Activated CD4-positive, alpha-beta T cell treated with anti-CD3 and anti-CD28 coated beads for 48 hours (primary cell): ENCODE measurements around the gene BNIP5.
"Not testable (repeated sequence)": the region's sequence is repeated elsewhere in the genome, so short reads cannot be mapped to it uniquely, and the experiment has no call there.

ENCODE experiments used
- DNase-seq: peaks from one replicate; pipeline ENCODE4 v3.0.0-alpha.2; 2020

Gene BNIP5

DNA sequence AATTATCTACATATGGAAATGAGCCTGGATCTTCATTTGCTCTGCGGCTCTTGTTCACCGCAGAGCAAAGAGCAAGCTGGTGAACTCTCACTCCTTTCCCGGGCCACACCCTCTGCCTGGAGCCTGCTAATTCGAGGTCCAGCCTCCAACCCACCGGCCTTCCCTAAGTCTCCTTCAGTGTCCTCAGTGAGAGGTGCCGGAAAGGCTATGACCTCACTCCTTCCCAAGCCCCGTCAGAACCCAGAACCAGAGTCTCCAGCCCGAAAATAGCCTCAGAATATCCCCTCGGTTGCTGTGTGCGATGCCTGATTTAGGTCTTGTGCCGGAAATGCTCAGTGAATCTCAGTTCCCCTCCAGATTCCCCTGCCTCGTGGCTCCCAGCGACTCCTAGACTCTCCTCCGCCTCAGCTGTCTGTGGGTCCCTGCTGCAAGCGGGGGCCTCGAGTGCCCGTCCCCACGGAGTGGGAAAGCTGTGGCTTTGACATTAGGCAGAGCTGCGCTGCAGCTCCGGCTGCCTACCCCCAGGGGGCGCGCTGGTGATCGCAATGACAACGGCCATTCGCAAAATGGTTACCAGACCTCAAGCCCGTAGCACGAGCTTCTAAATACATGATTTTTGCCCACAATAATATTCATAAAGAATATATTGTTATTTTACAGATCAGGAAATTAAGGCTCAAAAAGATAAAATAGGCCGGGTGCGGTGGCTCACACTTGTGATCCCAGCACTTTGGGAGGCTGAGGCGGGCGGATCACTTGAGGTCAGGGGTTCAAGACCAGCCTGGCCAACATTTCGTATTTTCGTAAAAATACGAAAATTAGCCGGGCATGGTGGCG, 4.1 kb upstream of the BNIP5 start:
- peak; percentile 82 for DNase-seq

DNA sequence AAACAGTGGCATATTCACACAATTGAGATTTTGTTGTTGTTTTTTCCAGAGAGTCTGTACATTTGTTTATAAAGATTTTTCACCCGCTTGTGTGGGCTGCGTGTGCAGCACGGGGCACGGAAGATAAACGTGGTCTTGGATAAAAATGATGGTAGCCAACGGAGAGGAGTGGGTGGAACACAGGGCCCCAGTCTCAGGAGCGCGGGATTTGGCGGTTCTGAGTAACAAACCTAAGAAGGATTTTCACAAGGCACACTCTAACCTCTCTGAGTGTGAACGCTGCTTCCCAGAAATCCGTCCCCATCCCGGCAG, 3.6 kb upstream of the BNIP5 start:
- DNase-seq = no peak

DNA sequence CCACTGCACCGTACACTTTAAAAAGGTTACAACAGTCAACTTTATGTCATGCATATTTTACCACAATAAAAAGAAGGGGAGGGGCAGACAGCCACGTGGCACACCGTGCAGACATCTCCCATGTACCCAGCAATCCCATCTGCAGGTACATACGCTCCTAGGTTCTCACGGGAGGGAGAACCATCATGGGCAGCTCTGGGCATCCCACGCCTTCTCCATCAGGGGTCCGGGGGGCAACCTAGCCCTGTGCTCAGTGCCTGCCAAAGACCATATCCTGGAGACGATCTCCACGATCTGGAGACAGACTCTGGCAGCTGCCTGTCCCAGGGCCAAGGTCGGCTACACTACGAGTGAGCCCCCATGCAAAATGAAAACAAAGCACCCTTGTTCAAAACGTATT, 2.5 kb upstream of the BNIP5 start:
- DNase-seq = no peak

DNA sequence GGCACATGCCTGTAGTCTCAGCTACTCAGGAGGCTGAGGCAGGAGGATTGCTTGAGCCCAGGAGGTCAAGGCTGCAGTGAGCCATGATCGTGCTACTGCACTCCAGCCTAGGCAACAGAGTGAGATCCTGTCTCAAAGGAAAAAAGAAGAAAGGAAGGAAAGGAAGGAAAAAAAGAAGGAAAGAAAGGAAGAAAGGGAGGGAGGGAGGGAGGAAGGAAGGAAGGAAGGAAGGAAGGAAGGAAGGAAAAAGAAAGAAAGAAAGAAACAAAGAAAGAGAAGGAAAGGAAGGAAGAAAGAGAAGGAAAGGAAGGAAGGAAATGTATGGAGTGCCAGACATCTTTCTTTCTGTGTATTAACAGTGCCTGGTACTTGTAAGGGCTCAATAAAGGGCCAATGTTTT, 1.5 kb upstream of the BNIP5 start:
- DNase-seq = not testable (repeated sequence)

DNA sequence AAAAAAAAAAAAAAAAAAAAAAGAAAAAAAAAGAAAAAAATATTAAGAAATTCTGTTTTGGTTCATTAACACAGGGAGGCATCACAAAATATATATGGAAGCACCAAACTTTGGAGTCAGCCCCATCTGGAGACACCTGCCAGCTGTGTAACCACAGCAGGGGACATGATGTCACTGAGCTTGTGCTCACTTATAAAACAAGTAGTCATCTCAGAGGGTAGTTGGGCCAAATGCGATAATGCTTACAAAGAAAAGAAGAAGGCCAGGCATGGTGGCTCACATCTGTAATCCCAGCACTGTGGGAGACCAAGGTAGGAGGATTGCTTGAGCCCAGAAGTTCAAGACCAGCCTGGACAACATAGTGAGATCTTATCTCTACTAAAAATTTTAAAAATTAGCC, 1.1 kb upstream of the BNIP5 start:
- no peak for DNase-seq

DNA sequence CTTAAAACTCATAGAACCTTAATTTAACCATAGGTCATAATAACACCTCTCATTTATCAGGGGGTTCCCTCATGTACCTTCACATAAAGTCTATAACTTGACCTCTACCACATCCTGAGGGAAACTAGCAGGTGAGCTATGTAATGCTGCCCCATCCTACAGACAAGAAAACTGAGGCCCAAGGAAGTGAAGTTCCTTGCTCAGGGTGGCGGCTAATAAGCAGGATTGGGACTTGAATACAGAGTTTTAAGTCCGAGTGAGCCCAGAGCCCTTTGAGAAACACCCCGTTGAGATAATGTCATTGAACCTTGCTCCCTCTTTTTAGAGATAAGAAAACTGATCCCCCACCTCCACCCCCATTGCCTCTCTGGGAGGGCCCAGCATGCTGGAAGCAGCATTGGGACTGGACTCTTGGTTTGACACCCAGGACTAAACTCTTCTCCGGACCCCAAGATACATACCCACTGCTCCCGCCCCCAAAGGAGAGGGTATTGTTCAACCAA, 429 bp downstream of the BNIP5 start:
- no peak for DNase-seq

DNA sequence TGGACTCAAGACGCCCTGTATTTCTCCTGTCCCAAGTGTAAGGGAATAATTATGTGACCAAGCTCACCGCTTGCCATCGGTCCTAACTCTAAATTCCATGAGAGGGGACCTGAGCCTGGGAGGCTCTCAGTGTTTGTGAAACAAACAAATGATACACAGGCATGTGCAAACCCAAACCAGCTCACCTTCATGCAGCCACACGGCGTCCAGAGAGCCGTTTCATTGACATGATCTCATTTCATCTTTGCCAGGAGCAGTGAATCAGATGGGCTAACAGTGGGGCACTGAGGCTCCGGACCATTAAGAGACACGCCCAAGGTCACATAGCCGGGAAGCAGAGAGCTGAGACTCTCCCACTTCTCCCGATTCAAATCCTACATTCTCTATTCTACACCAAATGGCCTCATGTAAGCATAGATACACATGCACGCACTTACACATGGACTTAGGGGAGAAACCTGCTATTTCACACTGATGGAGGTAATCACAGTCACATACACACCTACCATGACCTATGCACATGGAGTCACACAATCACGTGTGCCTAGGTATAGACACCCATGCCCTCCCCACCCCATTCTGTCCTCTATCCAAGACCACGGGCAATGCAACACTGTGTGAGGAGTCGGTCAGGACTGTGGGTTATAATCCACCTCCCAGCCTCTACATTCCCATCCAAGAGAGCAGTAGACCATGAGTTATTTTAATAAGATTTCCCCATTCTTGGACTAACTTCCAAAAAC, 1.1 kb downstream of the BNIP5 start:
- DNase-seq = no peak

DNA sequence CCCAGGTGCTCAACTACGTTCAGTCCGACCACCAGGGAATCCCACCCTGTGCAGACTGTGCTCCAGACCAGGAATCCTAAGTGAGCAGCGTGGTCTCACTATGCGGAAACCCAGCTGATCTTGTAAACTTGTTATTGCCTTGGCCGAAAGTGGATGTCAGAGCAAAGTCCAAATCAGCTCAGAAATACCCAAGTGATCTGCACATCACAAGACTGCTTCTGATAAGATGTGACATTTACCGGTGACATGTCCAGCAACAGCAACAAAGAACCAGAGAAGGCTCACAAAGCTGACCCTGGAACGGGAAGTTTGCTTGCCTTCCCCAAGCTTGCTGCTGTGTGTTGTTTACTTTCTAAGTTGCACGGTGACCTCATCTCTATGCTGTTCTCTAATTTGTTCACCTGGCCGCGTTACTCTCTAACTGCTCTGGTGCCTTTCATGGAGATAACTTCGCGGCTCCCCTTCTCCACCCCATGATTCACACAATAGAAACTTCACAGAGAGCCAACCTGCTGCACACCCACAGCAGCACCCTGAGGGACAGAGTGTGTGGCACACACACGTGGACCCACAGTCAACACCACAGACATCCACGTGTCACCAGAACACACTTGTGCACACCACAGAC, 1.7 kb downstream of the BNIP5 start:
- DNase-seq = no peak

DNA sequence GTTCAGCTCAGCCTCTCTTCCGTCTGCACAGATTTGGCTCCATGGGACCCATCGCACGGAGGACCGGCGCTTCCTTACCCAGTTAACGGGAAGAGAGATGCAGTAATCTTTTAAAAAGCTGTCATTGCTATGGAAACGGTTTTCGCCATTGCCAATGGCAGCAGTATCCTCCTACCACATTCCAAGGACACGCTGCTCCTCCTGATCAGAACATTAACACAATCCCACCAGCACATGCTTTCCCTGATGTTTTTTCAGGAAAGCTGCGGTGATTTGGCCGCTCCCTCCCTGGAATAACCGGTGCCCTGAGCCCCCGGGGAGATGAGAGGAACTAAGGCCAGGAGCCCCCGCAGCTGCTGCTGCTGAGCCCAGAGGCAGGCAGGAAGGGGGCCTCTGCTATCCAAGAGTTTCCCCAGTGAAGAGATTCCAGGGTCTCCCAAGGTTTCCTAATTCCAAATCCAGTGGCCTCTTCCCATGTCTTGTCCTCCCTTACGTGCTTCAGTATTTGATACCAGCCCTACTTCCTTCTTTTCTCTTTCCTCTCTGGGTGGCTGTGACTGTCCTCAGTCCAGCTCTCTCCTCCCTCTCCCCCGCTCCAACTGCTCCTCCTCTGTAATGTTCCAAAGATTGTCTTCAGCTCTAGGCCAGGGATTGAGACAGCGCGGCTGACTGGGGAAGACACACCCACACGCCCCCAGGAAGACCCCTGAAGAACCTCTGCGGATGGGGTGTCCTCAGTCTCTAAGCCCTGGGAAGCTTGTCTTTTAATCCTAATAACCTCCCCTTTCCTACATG, 2.6 kb downstream of the BNIP5 start:
- no peak for DNase-seq

DNA sequence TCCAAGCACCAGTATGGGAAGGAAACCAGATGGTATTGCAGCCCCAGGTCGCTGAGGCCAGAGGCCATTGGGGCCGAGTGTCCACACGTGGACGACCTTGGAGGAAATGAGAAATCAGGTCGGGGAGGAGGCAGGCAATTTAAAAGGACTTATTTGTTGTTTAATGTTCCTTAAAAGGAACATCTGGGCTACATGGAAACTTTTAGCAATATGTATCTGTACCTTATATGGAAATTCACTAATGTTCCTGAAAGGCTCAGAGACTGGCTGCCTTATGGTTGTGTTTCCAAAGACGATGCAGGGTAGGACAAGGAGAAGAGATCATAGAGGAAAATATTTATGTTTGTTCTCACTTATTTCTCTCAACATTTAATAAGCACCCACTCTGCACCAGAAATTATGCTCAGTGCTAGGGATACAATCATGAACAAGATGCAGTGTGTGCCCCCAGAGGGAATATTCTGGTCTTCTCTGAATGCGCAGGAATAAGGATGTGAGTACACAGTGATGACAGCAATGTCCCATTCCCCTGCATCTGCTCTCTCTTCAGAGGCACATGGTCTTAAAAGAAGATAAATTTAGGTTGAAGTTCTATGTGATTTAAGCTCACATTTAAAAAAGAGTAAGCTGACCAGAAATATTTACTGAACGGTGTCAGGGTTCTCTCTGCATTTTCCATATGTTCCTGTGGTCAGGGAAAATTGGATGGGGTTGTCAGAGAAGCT, 3.4 kb downstream of the BNIP5 start:
- DNase-seq = no peak

DNA sequence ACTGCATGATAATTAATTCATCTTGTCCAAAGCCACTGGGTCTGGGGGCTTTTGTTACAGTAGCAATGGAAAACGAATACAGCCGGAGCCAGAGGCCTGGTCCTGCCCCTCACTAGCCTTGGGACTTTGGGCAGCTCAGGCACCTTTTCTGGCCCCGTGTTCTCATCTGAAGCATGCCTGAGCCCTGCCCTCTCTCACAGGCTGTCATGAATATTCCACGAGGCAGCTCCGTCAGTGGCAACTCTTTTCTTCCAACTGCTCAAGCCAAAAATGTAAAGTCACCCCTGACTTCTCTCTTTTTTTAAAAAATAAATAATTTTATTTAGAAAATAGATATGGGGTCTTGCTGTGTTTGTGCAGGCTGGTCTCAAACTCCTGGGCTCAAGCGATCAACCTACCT, 5.3 kb downstream of the BNIP5 start:
- DNase-seq = no peak

DNA sequence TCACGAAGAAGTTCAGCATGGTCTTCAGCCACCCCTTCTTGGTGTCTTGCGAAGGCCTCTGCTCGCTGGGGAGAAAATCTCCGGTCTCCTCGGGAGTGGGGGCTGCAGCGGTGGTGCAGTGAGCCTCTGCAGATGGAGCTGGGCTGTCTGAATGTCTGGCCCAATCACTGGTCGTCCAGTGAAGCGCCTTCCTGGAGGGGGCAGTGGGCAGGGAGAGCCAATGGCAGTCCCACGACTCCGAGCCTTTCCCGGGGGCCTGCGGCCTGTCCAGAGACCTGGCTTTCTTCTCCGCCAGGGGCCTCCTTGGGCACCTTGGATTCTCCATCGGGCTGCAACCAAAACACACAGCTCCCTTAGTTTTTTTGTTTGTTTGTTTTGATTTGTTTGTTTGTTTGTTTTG, 6.3 kb downstream of the BNIP5 start:
- no peak for DNase-seq

DNA sequence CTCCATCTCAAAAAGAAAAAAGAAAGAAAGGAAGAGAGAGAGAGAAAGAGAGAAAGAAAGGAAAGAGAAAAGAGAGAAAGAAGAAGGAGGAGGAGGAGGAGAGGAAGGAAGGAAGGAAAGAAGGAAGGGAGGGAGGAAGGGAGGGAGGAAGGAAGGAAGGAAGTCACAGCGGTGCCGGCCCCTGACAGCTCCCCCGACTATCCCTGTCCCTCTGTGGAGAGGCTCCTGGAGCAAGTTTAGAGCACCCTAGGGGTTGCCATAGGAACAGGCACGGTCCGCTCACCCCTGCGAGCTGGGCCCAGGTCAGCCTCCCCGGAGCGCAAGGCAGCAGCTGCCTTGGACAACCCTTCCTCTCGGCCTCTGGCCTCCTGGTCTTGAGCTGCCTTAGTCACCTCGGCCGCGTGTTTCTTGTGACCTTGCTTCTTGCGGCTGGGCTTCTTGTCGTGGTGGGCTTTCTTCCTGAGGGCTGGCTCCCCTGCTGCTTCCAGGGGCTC, 6.8 kb downstream of the BNIP5 start:
- DNase-seq = no peak

DNA sequence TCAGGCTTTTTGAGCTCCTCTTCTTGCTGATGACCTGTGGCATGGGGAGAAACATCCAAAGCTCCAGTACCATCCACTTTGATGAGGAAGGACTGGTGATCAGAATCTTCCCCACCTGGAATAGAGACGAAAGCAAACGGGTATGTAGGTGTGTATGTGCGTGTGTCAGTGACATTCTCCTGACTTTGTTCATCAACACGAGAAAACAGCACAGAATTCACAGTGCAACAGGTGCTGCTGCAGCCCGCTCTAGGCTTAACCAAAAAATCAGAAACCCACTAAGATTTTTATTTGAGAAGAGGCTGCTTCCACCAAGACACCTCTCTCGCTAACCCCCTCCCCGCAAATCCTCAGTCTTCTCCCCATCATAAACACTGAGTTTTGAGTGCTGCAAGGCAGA, 8.1 kb downstream of the BNIP5 start:
- no peak for DNase-seq

DNA sequence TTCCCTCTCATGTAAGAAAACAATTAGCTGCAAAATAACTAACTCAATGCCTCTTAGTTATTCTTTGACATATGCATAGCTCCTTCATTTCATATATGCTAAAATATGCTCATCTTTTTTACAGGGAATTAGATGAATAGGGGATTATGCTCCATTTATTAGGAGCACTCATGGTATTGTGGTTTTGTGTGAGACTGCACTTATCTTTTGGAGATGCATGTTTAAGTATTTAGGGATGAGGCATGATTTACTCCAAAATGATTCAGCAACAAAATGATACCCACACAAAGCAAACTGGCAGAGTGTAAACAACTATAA, 8.8 kb downstream of the BNIP5 start:
- no peak for DNase-seq

DNA sequence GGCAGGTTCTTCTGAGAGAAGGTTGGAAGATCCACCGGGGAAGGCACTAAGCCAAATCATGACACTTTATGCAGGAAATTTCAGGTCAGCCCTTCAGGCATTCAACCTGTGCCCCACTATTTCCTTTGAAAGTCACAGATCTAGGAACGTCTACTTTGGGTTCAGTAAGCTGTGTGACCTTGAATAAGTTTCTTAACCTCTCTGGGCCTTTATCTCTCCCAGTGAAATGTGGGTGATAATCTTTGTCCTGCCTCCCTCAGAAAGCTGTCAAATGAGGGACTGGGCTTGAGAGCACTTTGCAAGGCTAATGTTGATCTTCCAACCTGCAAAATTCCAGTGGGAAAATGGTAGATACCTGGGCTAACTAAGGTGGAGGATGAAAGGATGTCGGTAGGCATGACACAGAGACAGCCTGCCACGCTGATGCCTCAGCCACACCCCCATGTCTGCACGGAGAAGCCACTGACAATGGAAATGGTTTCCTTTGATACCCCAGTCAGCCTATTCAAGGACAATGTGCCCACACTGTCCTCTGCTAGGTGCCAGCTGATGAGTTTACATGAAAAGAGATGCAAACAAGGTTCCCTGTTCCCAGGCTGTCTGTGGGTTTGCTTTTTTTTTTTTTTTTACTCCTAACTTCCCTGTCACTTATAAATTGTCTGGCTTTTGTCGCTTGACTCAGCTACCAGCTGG, 9.3 kb downstream of the BNIP5 start:
- no peak for DNase-seq

DNA sequence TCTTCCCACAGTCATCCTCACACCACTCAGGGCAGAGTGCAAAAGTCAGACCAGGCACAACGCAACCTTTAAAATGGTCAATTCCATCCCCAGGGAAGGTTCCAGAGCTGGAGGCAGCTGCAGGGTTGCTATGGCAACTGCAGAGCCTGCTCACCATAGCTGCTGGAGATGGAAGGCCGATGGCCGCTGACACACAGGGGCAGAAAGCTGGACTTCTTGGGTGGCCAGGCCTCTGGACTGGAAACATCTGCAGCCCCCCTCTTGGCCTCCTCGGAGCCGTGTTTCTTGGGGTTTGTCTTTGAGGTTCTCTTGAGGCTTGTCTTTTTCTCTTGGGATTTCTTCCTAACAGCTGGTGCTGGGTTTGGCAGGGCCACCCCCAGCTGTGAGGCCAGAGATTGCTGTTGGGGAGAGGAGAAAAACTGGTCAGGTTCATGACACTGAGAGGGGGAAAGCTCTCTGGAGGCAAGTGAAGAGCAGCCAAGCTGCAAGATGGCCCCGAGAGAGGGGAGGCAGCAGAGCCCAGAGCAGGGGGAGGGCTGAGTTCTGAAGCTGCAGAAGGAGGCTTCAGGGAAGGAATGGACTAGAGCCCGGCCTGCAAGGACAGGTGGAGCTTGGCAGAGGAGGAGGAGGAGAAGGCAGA, 10.2 kb downstream of the BNIP5 start:
- no peak for DNase-seq

DNA sequence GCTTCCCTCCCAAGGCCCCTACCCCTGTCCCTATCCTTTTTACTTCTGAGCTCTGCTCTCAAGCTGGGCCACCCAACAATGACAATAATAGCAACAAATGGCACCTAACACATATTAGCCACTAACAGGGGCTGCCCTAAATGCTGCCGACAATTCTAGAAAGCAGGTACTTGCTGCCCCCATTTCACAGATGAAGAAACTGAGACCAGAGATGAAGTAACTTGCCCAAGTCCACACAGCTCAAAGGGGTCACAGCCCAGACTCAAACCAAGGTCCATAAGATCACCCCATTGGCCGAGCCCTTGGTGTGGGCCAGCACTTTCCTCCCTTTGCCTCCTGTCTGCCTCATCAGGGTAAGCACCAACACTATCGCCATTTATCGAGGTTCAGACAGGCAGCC, 12.0 kb downstream of the BNIP5 start:
- DNase-seq = no peak

DNA sequence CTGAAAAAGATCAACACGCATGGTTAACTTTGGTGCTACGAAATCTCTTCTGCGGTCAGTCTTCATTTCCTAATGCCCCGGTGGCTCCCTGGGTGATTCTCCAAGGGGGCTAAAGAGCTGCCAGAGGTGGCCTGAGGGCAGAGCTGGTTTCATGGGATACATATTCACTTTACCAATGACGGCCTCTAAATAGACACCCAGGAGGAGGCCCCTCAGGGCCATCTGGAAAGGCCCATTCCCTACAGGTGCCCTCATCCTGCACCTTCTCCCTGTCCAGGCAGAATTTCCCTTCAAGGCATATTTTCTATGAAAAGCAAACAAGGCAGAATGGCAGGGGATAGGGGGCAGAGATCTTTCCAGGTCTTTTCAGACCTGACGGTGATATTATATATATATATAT, 12.5 kb downstream of the BNIP5 start:
- no peak for DNase-seq

DNA sequence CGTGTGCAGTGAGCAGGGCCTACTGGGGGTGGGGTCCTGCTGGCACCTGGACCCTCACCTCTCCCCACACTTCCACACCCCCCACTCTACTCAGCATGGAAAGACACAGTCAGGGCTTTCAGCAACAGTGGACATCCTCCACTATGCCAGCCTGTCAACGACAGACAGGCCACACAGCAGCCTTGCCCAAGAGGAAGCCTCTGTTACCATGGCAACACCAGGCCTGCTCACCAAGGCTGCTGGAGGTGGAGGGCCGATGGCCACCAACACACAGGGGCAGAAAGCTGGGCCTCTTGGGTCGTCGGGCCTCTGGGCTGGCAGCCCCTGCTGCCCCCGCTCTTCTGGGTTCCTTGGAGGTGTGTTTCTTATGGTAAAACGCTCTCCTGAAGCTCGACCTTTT, 13.6 kb downstream of the BNIP5 start:
- DNase-seq = no peak

DNA sequence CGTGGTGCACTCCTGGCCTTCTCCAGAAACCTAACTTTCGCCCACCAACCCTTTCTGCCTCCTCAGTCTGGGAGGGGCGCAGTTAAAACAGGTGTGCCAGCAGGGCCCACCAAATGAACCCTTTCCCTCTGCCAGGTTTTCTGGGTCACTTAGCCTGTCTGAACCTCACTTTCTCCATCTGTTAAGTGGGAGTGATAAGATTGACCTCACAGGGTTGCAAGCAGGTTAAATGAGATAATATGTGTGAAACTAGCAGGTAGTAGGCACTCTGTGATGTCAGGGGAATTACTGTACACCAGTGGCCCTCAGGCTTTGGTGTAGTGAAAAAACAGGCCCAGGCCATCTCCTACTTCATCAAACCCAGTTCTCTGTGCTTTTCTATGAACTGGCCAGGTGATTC, 14.1 kb downstream of the BNIP5 start:
- DNase-seq = no peak
